ENCODE results near the gene SLC29A1.
A peak's percentile ranks its signal among the peaks of the same experiment; 100 is the strongest.

DNA sequence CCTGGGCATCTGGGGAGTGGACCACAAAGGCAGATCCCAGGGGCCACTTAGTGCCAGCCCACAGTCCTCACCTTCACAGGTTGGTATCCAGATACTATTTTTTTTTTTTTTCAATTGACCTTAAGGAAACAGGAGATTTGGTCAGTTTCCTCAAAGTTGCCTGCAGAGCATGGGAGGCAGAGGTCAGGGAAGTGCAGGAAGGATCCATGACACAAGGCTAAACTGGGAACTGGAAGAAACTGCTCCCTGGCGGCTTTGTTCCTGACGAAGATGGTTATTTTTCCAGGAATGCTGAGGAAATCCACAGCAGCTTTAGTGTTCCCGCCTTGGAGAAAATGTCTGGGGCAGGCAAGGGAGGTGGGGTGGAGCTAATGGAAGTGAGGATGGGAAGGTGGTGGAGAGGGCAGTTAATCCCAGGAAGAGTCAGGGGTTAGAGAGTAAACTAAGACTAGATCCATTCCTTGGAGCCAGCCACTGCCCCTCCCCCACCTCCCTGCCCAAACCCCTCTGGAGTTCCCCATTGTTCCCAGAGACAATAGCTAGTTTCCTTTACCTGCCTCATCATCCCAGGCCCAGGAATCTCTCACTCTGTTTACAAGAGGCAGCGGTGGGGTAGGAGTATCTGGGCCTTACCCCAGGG is 20.9 kb upstream of the SLC29A1 start:
- 0 out of 2 replicates have a peak, but pooled peaks have one; percentile 57 for TF ChIP-seq GABPA (IDR thresholded peaks at IDR 0.05; ENCODE audit: borderline replicate concordance, insufficient read depth, low read length)
- no peak for TF ChIP-seq CEBPB (IDR thresholded peaks at IDR 0.05; ENCODE audit: low read depth, low read length)
- TF ChIP-seq POLR2AphosphoS5 (IDR thresholded peaks at IDR 0.05; ENCODE audit: low read depth, low read length): peak; percentile 84
- TF ChIP-seq SUZ12 (IDR thresholded peaks at IDR 0.05; ENCODE audit: low read length): no peak
- TF ChIP-seq, protein P1, sequence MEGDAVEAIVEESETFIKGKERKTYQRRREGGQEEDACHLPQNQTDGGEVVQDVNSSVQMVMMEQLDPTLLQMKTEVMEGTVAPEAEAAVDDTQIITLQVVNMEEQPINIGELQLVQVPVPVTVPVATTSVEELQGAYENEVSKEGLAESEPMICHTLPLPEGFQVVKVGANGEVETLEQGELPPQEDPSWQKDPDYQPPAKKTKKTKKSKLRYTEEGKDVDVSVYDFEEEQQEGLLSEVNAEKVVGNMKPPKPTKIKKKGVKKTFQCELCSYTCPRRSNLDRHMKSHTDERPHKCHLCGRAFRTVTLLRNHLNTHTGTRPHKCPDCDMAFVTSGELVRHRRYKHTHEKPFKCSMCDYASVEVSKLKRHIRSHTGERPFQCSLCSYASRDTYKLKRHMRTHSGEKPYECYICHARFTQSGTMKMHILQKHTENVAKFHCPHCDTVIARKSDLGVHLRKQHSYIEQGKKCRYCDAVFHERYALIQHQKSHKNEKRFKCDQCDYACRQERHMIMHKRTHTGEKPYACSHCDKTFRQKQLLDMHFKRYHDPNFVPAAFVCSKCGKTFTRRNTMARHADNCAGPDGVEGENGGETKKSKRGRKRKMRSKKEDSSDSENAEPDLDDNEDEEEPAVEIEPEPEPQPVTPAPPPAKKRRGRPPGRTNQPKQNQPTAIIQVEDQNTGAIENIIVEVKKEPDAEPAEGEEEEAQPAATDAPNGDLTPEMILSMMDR (IDR thresholded peaks at IDR 0.05; ENCODE audit: control extremely low read depth in 1 of 3, insufficient read depth in 1 of 3, low read depth in 1 of 3, low read length in 3 of 3): no peak; a peak in 1 of 4 replicates
- TF ChIP-seq POLR2A (IDR thresholded peaks at IDR 0.05; ENCODE audit: control extremely low read depth in 1 of 2, low read depth in 2 of 2, low read length in 2 of 2): peak; percentile 54 to 83
- TF ChIP-seq RAD21 (IDR thresholded peaks at IDR 0.05 in 1 of 2, conservative IDR thresholded peaks at IDR 0.05 in 1 of 2; ENCODE audit: low read depth in 2 of 2, low read length in 2 of 2): peak; percentile 9 to 30; a peak in 3 of 4 replicates
- peak; percentile 34; the same call in 1 of the 2 replicates for TF ChIP-seq MAFK (IDR thresholded peaks at IDR 0.05; ENCODE audit: low read depth, low read length)
- TF ChIP-seq CBX8 (IDR thresholded peaks at IDR 0.05; ENCODE audit: borderline replicate concordance, low read depth, low read length): no peak
- 0 out of 2 replicates have a peak, but pooled peaks have one; percentile 60 for TF ChIP-seq YY1 (IDR thresholded peaks at IDR 0.05; ENCODE audit: low read depth, low read length)
- 0 out of 4 replicates have a peak, but pooled peaks of 1 of the 2 experiments have one; percentile 42 for TF ChIP-seq HDAC2 (IDR thresholded peaks at IDR 0.05; ENCODE audit: borderline replicate concordance in 1 of 2, low read depth in 2 of 2, low read length in 2 of 2)
- peak in 1 of 2 experiments; percentile 93; a peak in 2 of 3 replicates for TF ChIP-seq EP300 (IDR thresholded peaks at IDR 0.05; ENCODE audit: borderline replicate concordance in 1 of 2, low read depth in 2 of 2, low read length in 2 of 2)
- TF ChIP-seq RXRA (IDR thresholded peaks at IDR 0.05; ENCODE audit: insufficient read depth, low read depth, low read length): 0 out of 2 replicates have a peak, but pooled peaks have one; percentile 47
